Measurements from ENCODE around the gene CPT1A.

The CPT1A gene

GRCh38 chr11:68766786-68767185, 74.9 kb downstream of the CPT1A start:
- Histone ChIP-seq H3K9me2 (replicated peaks; ENCODE audit: insufficient read depth, low read length) (no peaks in the 10 kb centered on the region), H3K9ac (ENCODE audit: low read length) (no peak overlapping the region)

GRCh38 chr11:68764746-68765145, 77.0 kb downstream of the CPT1A start:
- Histone ChIP-seq H4K20me1 (ENCODE audit: low read depth, low read length) (no peaks in the 10 kb centered on the region), H3K27ac (ENCODE audit: low read depth, low read length) (no peak overlapping the region), H3K36me3 (ENCODE audit: low read length) (no peaks in the 10 kb centered on the region)

More at GRCh38 chr11:68766786-68767185, 74.9 kb downstream of the CPT1A start:
- no peak overlapping the region for H3K4me2 ChIP-seq (ENCODE audit: low read depth, low read length, poor library complexity, severe bottlenecking)
- no peaks in the 10 kb centered on the region for H3F3A ChIP-seq (ENCODE audit: insufficient read depth)
- H3K27ac ChIP-seq (ENCODE audit: low read depth, low read length) = no peak overlapping the region
- H2AFZ ChIP-seq (ENCODE audit: low read depth, low read length, severe bottlenecking) = no peak overlapping the region
- no peaks in the 10 kb centered on the region for H3K36me3 ChIP-seq (ENCODE audit: low read length)
- TF ChIP-seq EZH2phosphoT487 (conservative IDR thresholded peaks at IDR 0.05; ENCODE audit: low read length) (no peak), CTCF (IDR thresholded peaks at IDR 0.05; ENCODE audit: insufficient read depth, low read length, poor library complexity, severe bottlenecking) (no peak)
- no peak overlapping the region for H3K4me3 ChIP-seq (ENCODE audit: insufficient read depth, low read length, poor library complexity, severe bottlenecking)
- no peaks in the 10 kb centered on the region for H3K9me3 ChIP-seq (ENCODE audit: insufficient read depth, low read length)
- no peaks in the 10 kb centered on the region for H3K79me2 ChIP-seq (ENCODE audit: insufficient read depth, low read length)
- H3K27me3 ChIP-seq (ENCODE audit: low read length) = no peaks in the 10 kb centered on the region
- no peaks in the 10 kb centered on the region for H4K20me1 ChIP-seq (ENCODE audit: low read depth, low read length)

GRCh38 chr11:68763926-68764657, 77.6 kb downstream of the CPT1A start:
- Histone ChIP-seq H3K27ac (ENCODE audit: low read depth, low read length) (no peak overlapping the region), H3K9ac (ENCODE audit: low read length) (no peak overlapping the region), H3K36me3 (ENCODE audit: low read length) (no peaks in the 10 kb centered on the region), H3K4me3 (ENCODE audit: insufficient read depth, low read length, poor library complexity, severe bottlenecking) (no peak overlapping the region), H3K27me3 (ENCODE audit: low read length) (no peaks in the 10 kb centered on the region), H4K20me1 (ENCODE audit: low read depth, low read length) (no peaks in the 10 kb centered on the region), H3K79me2 (ENCODE audit: insufficient read depth, low read length) (no peaks in the 10 kb centered on the region), H3F3A (ENCODE audit: insufficient read depth) (no peaks in the 10 kb centered on the region), H3K4me2 (ENCODE audit: low read depth, low read length, poor library complexity, severe bottlenecking) (no peak overlapping the region), H2AFZ (ENCODE audit: low read depth, low read length, severe bottlenecking) (no peak overlapping the region), H3K9me3 (ENCODE audit: insufficient read depth, low read length) (no peaks in the 10 kb centered on the region), H3K9me2 (replicated peaks; ENCODE audit: insufficient read depth, low read length) (no peaks in the 10 kb centered on the region)
- TF ChIP-seq CTCF (IDR thresholded peaks at IDR 0.05; ENCODE audit: insufficient read depth, low read length, poor library complexity, severe bottlenecking) (no peak), EZH2phosphoT487 (conservative IDR thresholded peaks at IDR 0.05; ENCODE audit: low read length) (no peak)

More at GRCh38 chr11:68764746-68765145, 77.0 kb downstream of the CPT1A start:
- H3K27me3 ChIP-seq (ENCODE audit: low read length) = no peaks in the 10 kb centered on the region
- H3K4me2 ChIP-seq (ENCODE audit: low read depth, low read length, poor library complexity, severe bottlenecking) = no peak overlapping the region
- no peak overlapping the region for H3K4me3 ChIP-seq (ENCODE audit: insufficient read depth, low read length, poor library complexity, severe bottlenecking)
- H3K9me2 ChIP-seq (replicated peaks; ENCODE audit: insufficient read depth, low read length) = no peaks in the 10 kb centered on the region
- TF ChIP-seq EZH2phosphoT487 (conservative IDR thresholded peaks at IDR 0.05; ENCODE audit: low read length) = no peak
- no peak for TF ChIP-seq CTCF (IDR thresholded peaks at IDR 0.05; ENCODE audit: insufficient read depth, low read length, poor library complexity, severe bottlenecking)
- no peaks in the 10 kb centered on the region for H3K9me3 ChIP-seq (ENCODE audit: insufficient read depth, low read length)
- no peak overlapping the region for H3K9ac ChIP-seq (ENCODE audit: low read length)
- no peaks in the 10 kb centered on the region for H3K79me2 ChIP-seq (ENCODE audit: insufficient read depth, low read length)
- no peaks in the 10 kb centered on the region for H3F3A ChIP-seq (ENCODE audit: insufficient read depth)
- H2AFZ ChIP-seq (ENCODE audit: low read depth, low read length, severe bottlenecking) = no peak overlapping the region
